RWPE1 (cell line): ENCODE results near the gene FRK.

ENCODE experiments used
- CTCF ChIA-PET: fragments of 350-600 bp; sonication (Branson Sonifier 250); formaldehyde crosslinking; extraction: SDS; loops from one replicate; lab custom pipeline; 2021; lab: Yijun Ruan, JAX
- POLR2A ChIA-PET: fragments of 400-600 bp; formaldehyde crosslinking; extraction: SDS; loops from one replicate; lab custom pipeline; 2020; ENCODE audit warnings: antibody characterized with exemption; ENCODE audit not compliant: low non-redundant PET; lab: Yijun Ruan, JAX
- DNase-seq: peaks from one replicate; pipeline ENCODE4 v3.0.0; 2012; ENCODE audit warnings: low spot score
- H3K27ac ChIP-seq: fragments of 450-650 bp; 2 replicates; pipeline ENCODE4 v1.5.1; 2017
- CTCF ChIP-seq: fragments of 450-650 bp; conservative IDR thresholded peaks from 2 replicates; pipeline ENCODE4 v1.5.1; 2017; ENCODE audit warnings: low read depth, mild to moderate bottlenecking

Gene FRK

GRCh38 chr6:116070101-116070500 is 9.4 kb upstream of the FRK start:
- CTCF ChIA-PET = interaction anchor here (0.6 to 1.0 kb wide), 2 partner anchors 9 to 19 kb away, joined by 3 to 4 read pairs; partner anchors contain the start of gene FRK
- no peak overlapping the region for H3K27ac ChIP-seq
- POLR2A ChIA-PET = no interaction called here
- TF ChIP-seq CTCF = no peak
- no peak for DNase-seq

- no peak for DNase-seq
- TF ChIP-seq CTCF = no peak
- H3K27ac ChIP-seq = no peak overlapping the region
- CTCF ChIA-PET = interaction anchor here (1.0 kb wide), 1 partner anchor 22 kb away, joined by 4 read pairs; no protein-coding TSS in a partner anchor
- POLR2A ChIA-PET = no interaction called here
Measured at GRCh38 chr6:116066789-116067188, 6.1 kb upstream of the FRK start.

- no peak for TF ChIP-seq CTCF
- CTCF ChIA-PET = interaction anchor here (0.6 kb wide), 1 partner anchor 606 kb away, joined by 3 read pairs; no protein-coding TSS in a partner anchor
- POLR2A ChIA-PET = no interaction called here
- DNase-seq = no peak
- H3K27ac ChIP-seq = no peak overlapping the region
Measured at GRCh38 chr6:116064666-116065065, 4.0 kb upstream of the FRK start.

- ChIA-PET POLR2A (no interaction called here), CTCF (interaction anchor here (1.1 kb wide), 1 partner anchor 13 kb away, joined by 3 read pairs; no protein-coding TSS in a partner anchor)
- no peak overlapping the region for H3K27ac ChIP-seq
- no peak for TF ChIP-seq CTCF
- DNase-seq = no peak
Measured at GRCh38 chr6:116062496-116062895, 1.8 kb upstream of the FRK start.

GRCh38 chr6:116059713-116060571 is 749 bp downstream of the FRK start:
- ChIA-PET POLR2A (interaction anchor here (1.1 kb wide), 1 partner anchor 41 kb away, joined by 6 read pairs; the partner anchor contains the start of gene NT5DC1), CTCF (interaction anchor here (0.7 to 1.7 kb wide), 6 partner anchors 8 to 71 kb away, joined by 3 to 8 read pairs (median 4); no protein-coding TSS in a partner anchor)
- peak overlapping the region; percentile 32; the same call in 1 of the 2 replicates for H3K27ac ChIP-seq
- DNase-seq = peak; percentile 28
- TF ChIP-seq CTCF = no peak

GRCh38 chr6:116057766-116058165 is 2.9 kb downstream of the FRK start:
- no peak for DNase-seq
- TF ChIP-seq CTCF = no peak
- POLR2A ChIA-PET = no interaction called here
- no peak overlapping the region for H3K27ac ChIP-seq
- CTCF ChIA-PET = no interaction called here
